Panc1 (cell line): ENCODE data around the gene KRTAP4-6.

Experiments used
- POLR2AphosphoS5 ChIP-seq: IDR thresholded peaks from 2 replicates; pipeline ENCODE4 v1.6.1; 2012; ENCODE audit warnings: mild to moderate bottlenecking, low read depth, low read length, moderate library complexity
- SIN3A ChIP-seq: IDR thresholded peaks from 2 replicates; pipeline ENCODE4 v1.6.1; 2012; ENCODE audit warnings: low read depth, mild to moderate bottlenecking, low read length, moderate library complexity, borderline replicate concordance; ENCODE audit not compliant: insufficient read depth
- TF ChIP-seq, protein P1 (sequence below): fragments of 450-650 bp; IDR thresholded peaks from 2 replicates; pipeline ENCODE4 v1.5.1; 2017; ENCODE audit warnings: mild to moderate bottlenecking
- TF ChIP-seq, protein P2 (sequence below), 2 experiments: IDR thresholded peaks; 2 replicates each; pipeline ENCODE4 v1.6.1; 2011 to 2012; ENCODE audit warnings: low read depth in 2 of 2, control low read depth in 1 of 2, low read length in 1 of 2, mild to moderate bottlenecking in 1 of 2, moderate library complexity in 1 of 2; ENCODE audit not compliant: insufficient read depth in 1 of 2

DNA sequence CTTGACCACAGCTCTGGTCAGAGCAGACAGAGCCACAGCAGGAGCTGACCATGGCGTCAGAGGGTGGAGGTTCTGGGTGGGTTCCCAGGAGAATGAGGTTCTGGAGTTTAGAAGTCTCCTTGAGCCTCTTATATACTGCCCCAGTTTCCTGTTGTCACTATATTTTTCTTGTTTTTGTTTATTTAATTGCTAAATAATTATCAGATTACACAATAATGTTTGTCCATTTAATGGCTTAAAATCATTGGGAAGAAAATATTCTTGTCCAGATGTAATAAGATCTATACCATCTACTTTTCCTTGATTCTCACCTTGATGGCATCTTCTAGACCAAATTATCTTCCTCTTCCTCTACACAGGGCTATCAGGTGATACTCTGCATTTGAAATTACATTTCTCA lies 27.8 kb upstream of the KRTAP4-6 start, which contains the start of gene KRTAP4-3:
- TF ChIP-seq, protein P1, sequence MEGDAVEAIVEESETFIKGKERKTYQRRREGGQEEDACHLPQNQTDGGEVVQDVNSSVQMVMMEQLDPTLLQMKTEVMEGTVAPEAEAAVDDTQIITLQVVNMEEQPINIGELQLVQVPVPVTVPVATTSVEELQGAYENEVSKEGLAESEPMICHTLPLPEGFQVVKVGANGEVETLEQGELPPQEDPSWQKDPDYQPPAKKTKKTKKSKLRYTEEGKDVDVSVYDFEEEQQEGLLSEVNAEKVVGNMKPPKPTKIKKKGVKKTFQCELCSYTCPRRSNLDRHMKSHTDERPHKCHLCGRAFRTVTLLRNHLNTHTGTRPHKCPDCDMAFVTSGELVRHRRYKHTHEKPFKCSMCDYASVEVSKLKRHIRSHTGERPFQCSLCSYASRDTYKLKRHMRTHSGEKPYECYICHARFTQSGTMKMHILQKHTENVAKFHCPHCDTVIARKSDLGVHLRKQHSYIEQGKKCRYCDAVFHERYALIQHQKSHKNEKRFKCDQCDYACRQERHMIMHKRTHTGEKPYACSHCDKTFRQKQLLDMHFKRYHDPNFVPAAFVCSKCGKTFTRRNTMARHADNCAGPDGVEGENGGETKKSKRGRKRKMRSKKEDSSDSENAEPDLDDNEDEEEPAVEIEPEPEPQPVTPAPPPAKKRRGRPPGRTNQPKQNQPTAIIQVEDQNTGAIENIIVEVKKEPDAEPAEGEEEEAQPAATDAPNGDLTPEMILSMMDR: no peak
- TF ChIP-seq, protein P2, sequence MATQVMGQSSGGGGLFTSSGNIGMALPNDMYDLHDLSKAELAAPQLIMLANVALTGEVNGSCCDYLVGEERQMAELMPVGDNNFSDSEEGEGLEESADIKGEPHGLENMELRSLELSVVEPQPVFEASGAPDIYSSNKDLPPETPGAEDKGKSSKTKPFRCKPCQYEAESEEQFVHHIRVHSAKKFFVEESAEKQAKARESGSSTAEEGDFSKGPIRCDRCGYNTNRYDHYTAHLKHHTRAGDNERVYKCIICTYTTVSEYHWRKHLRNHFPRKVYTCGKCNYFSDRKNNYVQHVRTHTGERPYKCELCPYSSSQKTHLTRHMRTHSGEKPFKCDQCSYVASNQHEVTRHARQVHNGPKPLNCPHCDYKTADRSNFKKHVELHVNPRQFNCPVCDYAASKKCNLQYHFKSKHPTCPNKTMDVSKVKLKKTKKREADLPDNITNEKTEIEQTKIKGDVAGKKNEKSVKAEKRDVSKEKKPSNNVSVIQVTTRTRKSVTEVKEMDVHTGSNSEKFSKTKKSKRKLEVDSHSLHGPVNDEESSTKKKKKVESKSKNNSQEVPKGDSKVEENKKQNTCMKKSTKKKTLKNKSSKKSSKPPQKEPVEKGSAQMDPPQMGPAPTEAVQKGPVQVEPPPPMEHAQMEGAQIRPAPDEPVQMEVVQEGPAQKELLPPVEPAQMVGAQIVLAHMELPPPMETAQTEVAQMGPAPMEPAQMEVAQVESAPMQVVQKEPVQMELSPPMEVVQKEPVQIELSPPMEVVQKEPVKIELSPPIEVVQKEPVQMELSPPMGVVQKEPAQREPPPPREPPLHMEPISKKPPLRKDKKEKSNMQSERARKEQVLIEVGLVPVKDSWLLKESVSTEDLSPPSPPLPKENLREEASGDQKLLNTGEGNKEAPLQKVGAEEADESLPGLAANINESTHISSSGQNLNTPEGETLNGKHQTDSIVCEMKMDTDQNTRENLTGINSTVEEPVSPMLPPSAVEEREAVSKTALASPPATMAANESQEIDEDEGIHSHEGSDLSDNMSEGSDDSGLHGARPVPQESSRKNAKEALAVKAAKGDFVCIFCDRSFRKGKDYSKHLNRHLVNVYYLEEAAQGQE (IDR thresholded peaks at IDR 0.05; ENCODE audit: insufficient read depth in 1 of 2, low read depth in 2 of 2, low read length in 1 of 2): no peak
- no peak for TF ChIP-seq POLR2AphosphoS5
- TF ChIP-seq SIN3A: no peak
